ENCODE results near the gene WASL. TPM values are rescaled to one million over a fixed set of nuclear protein-coding genes. Genes with fewer than 3 reads are reported as not detected.
"Not testable (repeated sequence)": the region's sequence is repeated elsewhere in the genome, so short reads cannot be mapped to it uniquely, and the experiment has no call there.

Gene WASL
- total RNA-seq, 1 experiment from 2014 or later: 8.5 TPM

GRCh38 chr7:123741940-123742339 lies 6.9 kb downstream of the WASL start:
- ATAC-seq (no peak), DNase-seq (no peak)
- BruUV-seq (replicated peaks): no TSS peak
- ChIA-PET POLR2A (ENCODE audit: unreplicated experiment) (no interaction called here), CTCF (no interaction called here)
- H3K79me2 ChIP-seq (ENCODE audit: low read length): peaks cover 100% of the 10 kb centered on the region
- no peak overlapping the region for H3K27ac ChIP-seq (ENCODE audit: low read length)
- no peak overlapping the region for H3K9ac ChIP-seq (ENCODE audit: low read length)
- H3K4me3 ChIP-seq (ENCODE audit: low read length): no peak overlapping the region
- no peaks in the 10 kb centered on the region for H3K36me3 ChIP-seq (ENCODE audit: low read depth, low read length)
- H3K27me3 ChIP-seq (ENCODE audit: low read length): no peaks in the 10 kb centered on the region
- H2AFZ ChIP-seq (ENCODE audit: low read length): no peak overlapping the region
- no peaks in the 10 kb centered on the region for H3F3A ChIP-seq (ENCODE audit: low read length, unreplicated experiment)
- intact Hi-C loops (cut with micrococcal nuclease): no loop called here
- peaks cover 36% of the 10 kb centered on the region for H4K20me1 ChIP-seq (ENCODE audit: low read length)
- H3K4me2 ChIP-seq (ENCODE audit: low read length): no peak overlapping the region
- TF ChIP-seq EZH2phosphoT487 (IDR thresholded peaks at IDR 0.05; ENCODE audit: borderline replicate concordance, low read length): no peak
- TF ChIP-seq EZH2 (IDR thresholded peaks at IDR 0.05; ENCODE audit: low read length, unreplicated experiment): no peak
- no peak for TF ChIP-seq CTCF (conservative IDR thresholded peaks at IDR 0.05; ENCODE audit: low read depth, low read length)
- no peaks in the 10 kb centered on the region for H3K9me2 ChIP-seq (replicated peaks; ENCODE audit: low read length)
- no peaks in the 10 kb centered on the region for H3K9me3 ChIP-seq (ENCODE audit: low read length)
- H3K4me1 ChIP-seq (ENCODE audit: insufficient read depth, low read length): peaks cover 27% of the 10 kb centered on the region

- H3K4me1 ChIP-seq (ENCODE audit: insufficient read depth, low read length): peaks cover 9% of the 10 kb centered on the region; the same call in 1 of the 2 replicates
- no peak overlapping the region for H2AFZ ChIP-seq (ENCODE audit: low read length)
- DNase-seq (peak; percentile 30), ATAC-seq (no peak)
- no peak overlapping the region for H3K27ac ChIP-seq (ENCODE audit: low read length)
- no peaks in the 10 kb centered on the region for H3K27me3 ChIP-seq (ENCODE audit: low read length)
- H3K9me2 ChIP-seq (replicated peaks; ENCODE audit: low read length): no peaks in the 10 kb centered on the region
- BruUV-seq (replicated peaks): no TSS peak
- H3K9ac ChIP-seq (ENCODE audit: low read length): no peak overlapping the region
- no peak overlapping the region for H3K4me3 ChIP-seq (ENCODE audit: low read length)
- ChIA-PET CTCF (no interaction called here), POLR2A (ENCODE audit: unreplicated experiment) (no interaction called here)
- peaks cover 13% of the 10 kb centered on the region; the same call in 1 of the 2 replicates for H4K20me1 ChIP-seq (ENCODE audit: low read length)
- TF ChIP-seq EZH2 (IDR thresholded peaks at IDR 0.05; ENCODE audit: low read length, unreplicated experiment) (no peak), CTCF (conservative IDR thresholded peaks at IDR 0.05; ENCODE audit: low read depth, low read length) (no peak), EZH2phosphoT487 (IDR thresholded peaks at IDR 0.05; ENCODE audit: borderline replicate concordance, low read length) (no peak)
- H3K79me2 ChIP-seq (ENCODE audit: low read length): peaks cover 100% of the 10 kb centered on the region
- no peaks in the 10 kb centered on the region for H3F3A ChIP-seq (ENCODE audit: low read length, unreplicated experiment)
- H3K4me2 ChIP-seq (ENCODE audit: low read length): no peak overlapping the region
- H3K36me3 ChIP-seq (ENCODE audit: low read depth, low read length): 0 out of 2 replicates have a peak, but pooled peaks cover 4% of the 10 kb centered on the region
- intact Hi-C loops (cut with micrococcal nuclease): loop anchor here (1.0 kb wide), 1 partner anchor 14 kb away; no protein-coding TSS in a partner anchor
- H3K9me3 ChIP-seq (ENCODE audit: low read length): 0 out of 2 replicates have a peak, but pooled peaks cover 4% of the 10 kb centered on the region
Observed at GRCh38 chr7:123738808-123739207, 10.0 kb downstream of the WASL start.

GRCh38 chr7:123738356-123738755 lies 10.4 kb downstream of the WASL start:
- Histone ChIP-seq H3K9me3 (ENCODE audit: low read length) (0 out of 2 replicates have a peak, but pooled peaks cover 4% of the 10 kb centered on the region), H3K4me3 (ENCODE audit: low read length) (no peak overlapping the region), H3K27ac (ENCODE audit: low read length) (no peak overlapping the region), H3K79me2 (ENCODE audit: low read length) (peaks cover 100% of the 10 kb centered on the region), H3K4me2 (ENCODE audit: low read length) (no peak overlapping the region), H3K9ac (ENCODE audit: low read length) (no peak overlapping the region), H2AFZ (ENCODE audit: low read length) (no peak overlapping the region), H3K27me3 (ENCODE audit: low read length) (no peaks in the 10 kb centered on the region), H3K36me3 (ENCODE audit: low read depth, low read length) (0 out of 2 replicates have a peak, but pooled peaks cover 4% of the 10 kb centered on the region), H4K20me1 (ENCODE audit: low read length) (peaks cover 16% of the 10 kb centered on the region; the same call in 1 of the 2 replicates), H3K4me1 (ENCODE audit: insufficient read depth, low read length) (peaks cover 9% of the 10 kb centered on the region; the same call in 1 of the 2 replicates), H3F3A (ENCODE audit: low read length, unreplicated experiment) (no peaks in the 10 kb centered on the region), H3K9me2 (replicated peaks; ENCODE audit: low read length) (no peaks in the 10 kb centered on the region)
- TF ChIP-seq CTCF (conservative IDR thresholded peaks at IDR 0.05; ENCODE audit: low read depth, low read length) (no peak), EZH2 (IDR thresholded peaks at IDR 0.05; ENCODE audit: low read length, unreplicated experiment) (no peak), EZH2phosphoT487 (IDR thresholded peaks at IDR 0.05; ENCODE audit: borderline replicate concordance, low read length) (no peak)
- no peak for DNase-seq
- POLR2A ChIA-PET (ENCODE audit: unreplicated experiment): no interaction called here
- no TSS peak for BruUV-seq (replicated peaks)
- CTCF ChIA-PET: no interaction called here
- intact Hi-C loops (cut with micrococcal nuclease): no loop called here
- no peak for ATAC-seq

- intact Hi-C loops (cut with micrococcal nuclease); H3K4me2 ChIP-seq (ENCODE audit: low read length): not testable (repeated sequence)
Observed at GRCh38 chr7:123737168-123737674, 11.6 kb downstream of the WASL start.

More at GRCh38 chr7:123737168-123737674, 11.6 kb downstream of the WASL start:
- CTCF ChIA-PET: interaction anchor here (0.7 kb wide), 1 partner anchor 100 kb away, joined by 4 read pairs; no protein-coding TSS in a partner anchor
- H3K9me3 ChIP-seq (ENCODE audit: low read length); H3K9me2 ChIP-seq (replicated peaks; ENCODE audit: low read length); BruUV-seq (replicated peaks); H3K4me1 ChIP-seq (ENCODE audit: insufficient read depth, low read length); H3K4me3 ChIP-seq (ENCODE audit: low read length); ATAC-seq; H2AFZ ChIP-seq (ENCODE audit: low read length); H3K9ac ChIP-seq (ENCODE audit: low read length); DNase-seq; POLR2A ChIA-PET (ENCODE audit: unreplicated experiment); H3K27ac ChIP-seq (ENCODE audit: low read length); H3F3A ChIP-seq (ENCODE audit: low read length, unreplicated experiment); H3K36me3 ChIP-seq (ENCODE audit: low read depth, low read length); H3K27me3 ChIP-seq (ENCODE audit: low read length): not testable (repeated sequence)
- H4K20me1 ChIP-seq (ENCODE audit: low read length): peaks cover 17% of the 10 kb centered on the region; the same call in 1 of the 2 replicates
- peaks cover 100% of the 10 kb centered on the region for H3K79me2 ChIP-seq (ENCODE audit: low read length)
